NCI-H510A treated with DMSO at 0.1 percent for 48 hours (cell line): ENCODE data around the gene UNC5A.

Experiments
- DNase-seq: peaks from one replicate; lab custom pipeline; 2025; lab: John Stamatoyannopoulos, UW

The UNC5A gene

GRCh38 chr5:176781638-176782570, 28.5 kb upstream of the UNC5A start:
- DNase-seq, result peak; percentile 2

DNA sequence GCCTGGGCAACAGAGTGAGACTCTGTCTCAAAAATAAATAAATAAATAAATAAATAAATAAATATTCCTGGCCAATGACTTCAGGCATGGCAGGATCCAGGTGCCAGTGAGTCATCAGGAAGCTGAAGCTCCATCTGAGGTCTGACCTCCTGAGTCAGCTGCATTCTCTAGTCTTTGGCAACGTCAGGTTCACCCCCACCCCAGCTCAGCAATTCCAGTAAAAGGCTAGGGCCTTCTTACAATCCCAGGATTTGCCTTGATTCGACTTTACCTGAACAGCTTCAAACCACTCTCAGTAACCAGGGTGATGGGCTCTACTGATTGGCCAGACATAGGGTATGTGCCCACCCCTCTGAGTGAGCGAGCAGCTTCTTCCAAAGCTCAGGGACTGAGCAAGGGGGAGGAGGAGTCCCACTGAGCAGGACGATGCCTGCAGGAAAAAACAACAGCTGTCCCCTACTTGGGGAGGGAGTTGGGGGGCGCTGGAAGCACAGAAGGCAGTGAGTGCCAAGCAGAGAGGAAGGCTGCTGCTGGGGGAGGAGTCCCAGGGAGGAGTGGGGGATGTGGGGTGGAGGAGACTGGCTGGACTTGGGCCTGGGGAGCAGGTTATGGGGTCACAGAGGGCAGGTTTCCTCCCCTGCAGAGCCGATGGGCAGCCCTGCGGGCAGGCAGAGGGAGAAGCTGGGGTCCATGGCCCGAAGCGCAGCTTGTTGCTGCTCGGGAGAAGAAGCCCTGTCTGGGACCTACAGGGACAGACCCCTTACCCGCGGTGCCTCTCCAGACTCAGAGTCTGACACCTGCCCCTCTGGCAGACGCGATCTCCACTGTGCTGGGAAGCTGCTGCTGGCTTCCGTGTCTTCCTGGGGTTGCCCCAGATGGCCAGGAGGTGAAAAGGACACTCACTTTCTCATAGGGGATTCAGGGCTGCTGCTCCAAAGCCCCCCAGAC, 25.9 kb upstream of the UNC5A start:
- no peak for DNase-seq

- DNase-seq, result no peak
These were observed 24.9 kb upstream of the UNC5A start for GRCh38 chr5:176785184-176786145.

GRCh38 chr5:176787676-176788075, 22.7 kb upstream of the UNC5A start:
- DNase-seq, result no peak

GRCh38 chr5:176788091-176788490, 22.3 kb upstream of the UNC5A start:
- DNase-seq, result no peak

- DNase-seq, result no peak
These were observed 21.2 kb upstream of the UNC5A start for GRCh38 chr5:176788941-176789872.

DNA sequence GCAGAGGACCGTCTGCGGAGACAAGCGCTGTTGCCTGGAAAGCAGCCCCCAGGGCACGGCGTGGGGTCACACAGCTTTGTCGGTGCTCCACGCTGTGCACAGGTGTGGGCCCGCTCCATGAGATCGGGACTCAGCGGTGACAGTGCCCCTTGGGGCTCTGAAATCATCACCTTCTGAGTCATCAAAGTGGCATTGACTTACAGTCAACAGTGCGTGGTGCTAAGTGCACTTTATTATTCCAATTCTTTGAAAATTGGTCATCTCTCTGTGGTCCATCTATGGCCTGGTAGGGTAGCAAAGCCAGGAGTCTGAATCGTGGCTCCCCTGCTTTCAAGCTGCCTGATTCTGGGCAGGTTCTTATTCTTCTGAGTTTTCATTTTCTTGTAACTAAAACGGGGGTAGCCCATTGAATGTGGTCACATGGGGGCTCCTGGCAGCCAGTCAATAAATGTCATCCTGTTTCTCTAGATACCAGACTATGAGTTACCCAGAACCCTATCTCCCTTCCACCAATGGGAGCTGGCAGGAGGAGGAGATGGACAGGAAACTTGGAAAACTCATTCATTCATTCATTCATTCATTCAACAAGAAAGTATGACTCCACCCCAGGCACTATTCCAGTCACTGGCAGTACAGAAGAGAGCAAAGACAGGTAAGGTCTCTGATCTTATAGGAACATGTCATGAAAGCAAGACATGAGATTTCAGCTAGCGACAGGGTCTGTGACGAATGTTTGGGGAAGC, 20.3 kb upstream of the UNC5A start:
- no peak for DNase-seq

DNA sequence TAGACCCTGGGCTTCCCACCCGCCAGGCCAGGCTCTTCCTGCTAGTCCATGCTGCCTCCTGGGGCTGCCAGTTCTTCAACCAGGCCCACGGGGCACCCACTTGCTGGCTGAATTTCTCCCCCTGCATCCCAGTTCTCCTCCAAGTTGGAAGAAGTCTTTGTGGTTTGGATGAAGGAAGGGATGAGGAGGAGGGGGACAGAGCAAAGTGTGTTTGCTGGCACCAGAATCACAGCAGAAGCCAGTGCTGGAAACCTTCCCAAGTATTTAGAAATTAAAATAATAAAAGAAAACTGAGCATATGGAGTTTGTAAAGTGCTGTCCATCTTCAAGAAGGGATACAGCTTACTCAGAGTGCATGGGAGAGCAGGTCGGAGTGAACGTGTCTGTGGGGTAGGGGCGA, 19.4 kb upstream of the UNC5A start:
- no peak for DNase-seq

DNA sequence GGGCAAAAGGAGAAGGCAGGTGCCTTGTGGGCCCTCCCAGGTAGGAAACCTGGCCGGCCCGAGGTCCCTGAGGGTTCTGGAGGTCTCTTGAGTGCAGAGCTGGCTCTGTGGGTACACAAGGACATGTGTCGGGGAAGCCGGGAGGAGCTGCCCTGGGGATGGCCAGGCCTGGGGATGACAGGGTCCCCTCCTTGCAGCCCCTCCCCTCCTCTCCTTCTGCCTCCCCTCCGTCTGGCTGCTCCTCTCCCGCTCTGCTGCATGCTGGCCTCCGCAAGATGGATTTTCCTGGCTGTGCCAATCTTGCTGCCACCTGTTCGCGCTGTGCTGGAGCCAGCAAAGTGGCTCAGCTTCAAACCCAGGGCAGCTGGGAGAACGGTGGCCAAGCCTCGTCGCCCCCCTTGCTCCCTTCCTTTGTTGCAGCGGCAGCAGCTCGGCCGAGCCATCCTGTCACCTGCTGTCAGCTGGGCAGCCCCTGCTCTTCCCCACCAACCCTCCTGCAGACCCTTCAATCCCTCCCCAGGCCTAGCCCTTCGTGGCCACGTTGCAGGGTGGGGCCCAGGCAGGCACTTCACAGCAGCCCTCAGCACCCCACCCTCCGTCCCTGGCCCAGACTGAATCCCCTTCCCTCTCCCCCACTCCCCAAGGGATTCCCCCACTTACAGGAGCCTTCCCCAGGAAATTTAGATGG, 17.6 kb upstream of the UNC5A start:
- no peak for DNase-seq

DNA sequence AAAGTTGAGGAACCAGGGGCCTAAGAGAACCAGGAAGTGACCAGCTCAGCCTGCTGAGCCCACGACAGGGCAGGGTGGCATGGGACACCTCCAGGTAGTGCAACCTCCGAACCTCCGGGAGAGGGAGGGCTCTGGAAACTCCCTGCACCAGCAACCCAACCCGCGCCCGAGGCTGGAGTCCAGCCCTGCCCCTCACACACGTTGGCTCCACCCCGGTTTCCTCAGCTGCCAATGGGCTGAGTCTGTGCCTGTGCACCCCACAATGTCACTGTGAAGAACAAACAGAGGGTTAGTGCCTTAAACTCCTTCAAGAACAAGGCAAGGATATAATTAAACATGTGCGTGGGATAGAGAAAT, 17.0 kb upstream of the UNC5A start:
- no peak for DNase-seq

- no peak for DNase-seq
These were observed 16.6 kb upstream of the UNC5A start for GRCh38 chr5:176793736-176794135.

- no peak for DNase-seq
These were observed 15.8 kb upstream of the UNC5A start for GRCh38 chr5:176794509-176794908.

GRCh38 chr5:176796411-176796810, 13.9 kb upstream of the UNC5A start:
- DNase-seq, result no peak

GRCh38 chr5:176796970-176797369, 13.4 kb upstream of the UNC5A start:
- no peak for DNase-seq

GRCh38 chr5:176797456-176798050, 12.8 kb upstream of the UNC5A start:
- DNase-seq, result no peak

DNA sequence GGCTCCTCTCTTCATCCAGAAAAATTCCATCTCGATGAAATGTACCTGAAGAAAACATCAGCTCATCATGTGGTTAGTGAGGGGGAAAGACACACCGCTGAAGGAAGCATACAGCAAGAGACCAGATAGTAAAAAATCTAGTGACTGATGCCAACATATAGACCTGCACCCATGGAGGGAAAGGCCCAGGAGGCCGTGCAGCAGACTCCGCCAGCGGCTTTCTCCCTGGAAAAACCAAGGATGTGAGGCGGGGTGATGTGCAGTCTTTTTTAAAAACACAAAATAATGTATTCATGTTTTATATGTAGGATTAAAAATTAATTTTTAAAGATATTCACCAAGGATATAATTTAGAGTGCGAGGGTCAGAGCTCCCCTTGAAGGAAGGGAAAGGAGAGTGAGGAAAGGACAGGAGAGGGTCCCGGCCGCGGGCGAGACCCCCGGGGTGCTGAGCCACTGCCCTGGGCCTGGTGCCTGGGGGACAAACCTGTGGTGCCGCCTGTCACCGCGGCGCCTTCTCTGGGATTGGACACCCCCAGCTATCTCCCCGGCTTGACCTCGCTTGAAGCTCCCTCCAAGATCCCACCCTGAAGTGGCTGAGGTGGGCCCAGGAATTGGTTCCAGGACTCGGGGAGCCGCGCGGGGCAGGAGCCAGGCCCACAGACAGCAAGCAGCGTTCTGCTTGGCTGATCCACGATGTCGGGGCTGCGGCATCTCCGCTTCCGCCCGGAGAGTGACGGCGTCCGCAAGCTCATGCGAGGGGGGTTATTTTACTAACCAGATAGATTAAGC, 12.1 kb upstream of the UNC5A start:
- no peak for DNase-seq

GRCh38 chr5:176798949-176799348, 11.4 kb upstream of the UNC5A start:
- DNase-seq, result no peak

GRCh38 chr5:176799488-176799887, 10.9 kb upstream of the UNC5A start:
- DNase-seq, result no peak
